ENCODE measurements around the gene LHFPL5.

GRCh38 chr6:35781290-35781689 lies 23.9 kb upstream of the LHFPL5 start:
- TF ChIP-seq CTCF (IDR thresholded peaks at IDR 0.05): no peak
- no peak for TF ChIP-seq EZH2 (IDR thresholded peaks at IDR 0.05; ENCODE audit: borderline replicate concordance, insufficient read depth, low read depth, low read length, poor library complexity, severe bottlenecking)

Measured in B cell (primary cell).